Activated effector memory CD4-positive, alpha-beta T cell treated with Interleukin-2 at 50 U/mL for 16 hours (primary cell): ENCODE measurements around the gene GIGYF1.

Experiments
- DNase-seq: peaks from one replicate; pipeline ENCODE4 v3.0.0-alpha.2; 2020

Gene GIGYF1

GRCh38 chr7:100683659-100684533, 10.2 kb downstream of the GIGYF1 start:
- no peak for DNase-seq

GRCh38 chr7:100682991-100683658, 10.9 kb downstream of the GIGYF1 start:
- DNase-seq = no peak

GRCh38 chr7:100682228-100682741, 11.8 kb downstream of the GIGYF1 start:
- DNase-seq = no peak

GRCh38 chr7:100681491-100682227, 12.4 kb downstream of the GIGYF1 start:
- DNase-seq = no peak

- no peak for DNase-seq
These were observed 13.3 kb downstream of the GIGYF1 start for GRCh38 chr7:100680576-100681271.

- no peak for DNase-seq
These were observed 14.0 kb downstream of the GIGYF1 start for GRCh38 chr7:100679927-100680575.

DNA sequence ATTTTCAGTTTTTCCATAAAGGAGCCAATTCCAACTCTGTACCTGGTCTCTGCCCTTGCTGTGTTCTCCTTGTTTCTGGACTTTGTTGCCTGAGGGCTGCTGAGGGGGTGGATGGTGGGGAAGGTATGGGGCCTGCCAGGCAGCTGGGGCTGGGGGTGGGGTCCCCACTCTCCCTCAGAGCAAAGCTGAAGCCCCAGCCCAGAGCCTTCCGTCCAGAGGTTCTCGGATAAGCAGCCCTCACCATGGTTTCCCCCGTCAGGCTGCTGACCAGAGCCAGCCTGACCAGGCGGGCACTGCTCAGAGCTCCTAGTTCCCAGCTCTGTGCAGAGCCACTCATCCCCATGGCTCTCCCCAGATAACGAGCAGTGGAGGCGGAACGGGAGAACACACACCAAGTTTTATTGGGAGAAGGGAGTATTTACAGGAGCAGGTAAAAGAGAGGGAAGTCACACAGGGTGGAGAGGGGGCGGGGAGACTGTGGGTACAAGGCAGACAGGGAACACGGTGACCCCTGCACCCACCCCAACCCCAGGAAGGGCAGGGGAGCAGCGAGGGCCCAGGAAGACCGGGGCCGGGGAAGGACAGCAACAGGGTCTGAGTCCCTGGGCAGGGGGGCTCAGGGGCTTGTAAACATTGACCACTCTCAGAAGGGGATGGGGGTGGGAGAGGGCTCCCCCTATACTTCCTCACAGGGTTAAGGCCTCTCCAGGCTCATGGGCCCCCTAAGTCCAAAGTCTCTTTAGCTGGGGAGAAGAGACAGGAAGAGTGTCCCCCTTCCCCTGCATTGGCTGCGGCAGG, 14.7 kb downstream of the GIGYF1 start:
- DNase-seq = no peak

- DNase-seq = no peak
These were observed 15.6 kb downstream of the GIGYF1 start for GRCh38 chr7:100678291-100678984.

DNA sequence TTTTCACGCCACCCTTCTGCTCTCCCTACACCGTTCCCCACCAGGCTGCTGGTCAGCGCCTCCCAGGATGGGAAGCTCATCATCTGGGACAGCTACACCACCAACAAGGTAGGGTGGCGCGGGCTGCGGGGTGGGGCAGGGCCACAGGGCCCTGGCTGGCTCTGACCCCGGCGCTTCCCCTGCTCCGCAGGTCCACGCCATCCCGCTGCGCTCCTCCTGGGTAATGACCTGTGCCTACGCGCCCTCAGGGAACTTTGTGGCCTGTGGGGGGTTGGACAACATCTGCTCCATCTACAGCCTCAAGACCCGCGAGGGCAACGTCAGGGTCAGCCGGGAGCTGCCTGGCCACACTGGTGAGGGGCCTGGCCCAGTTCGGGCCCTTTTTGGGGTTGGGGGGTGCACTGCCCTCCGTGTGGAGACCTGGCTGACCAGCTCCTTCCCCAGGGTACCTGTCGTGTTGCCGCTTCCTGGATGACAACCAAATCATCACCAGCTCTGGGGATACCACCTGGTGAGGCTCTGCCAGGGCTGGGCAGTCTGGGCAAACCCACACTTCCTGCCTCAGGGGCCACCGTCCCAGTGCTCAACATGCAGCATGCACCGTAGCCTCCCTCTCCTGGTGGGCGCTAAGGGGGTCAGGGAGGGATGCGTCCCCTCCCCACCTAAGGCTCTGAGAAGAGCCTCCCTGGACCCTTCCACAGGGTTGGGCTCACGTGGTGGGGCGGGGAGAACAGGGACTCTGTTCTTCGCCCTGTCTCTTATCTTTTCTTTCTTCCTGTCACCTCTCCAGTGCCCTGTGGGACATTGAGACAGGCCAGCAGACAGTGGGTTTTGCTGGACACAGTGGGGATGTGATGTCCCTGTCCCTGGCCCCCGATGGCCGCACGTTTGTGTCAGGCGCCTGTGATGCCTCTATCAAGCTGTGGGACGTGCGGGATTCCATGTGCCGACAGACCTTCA, 16.5 kb downstream of the GIGYF1 start:
- no peak for DNase-seq

DNA sequence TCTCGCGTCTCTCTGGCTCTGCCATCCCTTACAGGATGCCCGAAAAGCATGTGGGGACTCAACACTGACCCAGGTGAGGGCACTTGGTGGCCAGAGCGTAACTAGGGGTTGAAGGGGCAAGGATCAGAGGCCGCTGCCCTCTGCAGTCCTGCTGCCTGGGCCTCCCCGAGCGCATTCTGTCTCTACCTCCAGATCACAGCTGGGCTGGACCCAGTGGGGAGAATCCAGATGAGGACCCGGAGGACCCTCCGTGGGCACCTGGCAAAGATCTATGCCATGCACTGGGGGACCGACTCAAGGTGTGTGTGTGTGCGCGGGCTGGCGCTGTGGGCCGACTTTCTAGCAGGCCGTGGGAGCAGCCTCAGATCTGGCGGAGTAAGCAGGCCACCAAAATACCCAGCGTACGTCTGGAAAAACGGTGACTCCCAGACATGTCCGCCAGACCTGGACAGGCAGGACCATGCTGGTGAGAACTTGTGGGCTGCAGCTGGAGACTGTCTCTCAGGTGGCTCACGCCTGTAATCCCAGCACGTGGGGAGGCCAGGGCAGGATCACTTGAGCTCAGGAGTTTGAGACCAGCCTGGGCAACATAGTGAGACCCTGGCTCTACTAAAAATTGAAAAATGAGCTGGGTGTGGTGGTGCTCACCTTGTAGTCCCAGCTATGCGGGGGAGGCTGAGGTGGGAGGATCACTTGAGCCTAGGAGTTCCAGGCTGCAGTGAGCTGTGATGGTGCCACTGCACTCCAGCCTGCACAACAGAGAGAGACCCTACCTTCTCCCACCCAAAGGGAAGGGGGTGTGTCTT, 17.3 kb downstream of the GIGYF1 start:
- DNase-seq = no peak

- DNase-seq = peak; percentile 84
These were observed 18.3 kb downstream of the GIGYF1 start for GRCh38 chr7:100675581-100676350.

DNA sequence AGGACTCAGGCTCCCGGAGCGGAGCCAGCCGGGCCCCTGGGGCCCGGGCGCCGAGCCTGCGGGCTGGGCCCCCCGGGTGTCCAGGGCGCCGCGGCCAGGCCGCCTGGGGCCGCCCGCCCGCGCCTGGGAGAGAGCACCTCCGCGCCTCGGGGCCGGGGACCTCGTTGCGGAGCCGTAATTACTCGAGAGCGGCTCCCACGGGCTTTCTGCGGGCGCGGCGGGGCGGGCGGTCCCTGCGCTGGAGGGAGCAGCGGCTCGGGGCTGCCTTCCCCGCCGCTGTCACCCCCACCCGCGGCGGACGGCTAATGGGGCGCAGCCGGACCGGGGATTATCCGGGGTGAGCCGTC, 19.0 kb downstream of the GIGYF1 start:
- peak; percentile 29 for DNase-seq

DNA sequence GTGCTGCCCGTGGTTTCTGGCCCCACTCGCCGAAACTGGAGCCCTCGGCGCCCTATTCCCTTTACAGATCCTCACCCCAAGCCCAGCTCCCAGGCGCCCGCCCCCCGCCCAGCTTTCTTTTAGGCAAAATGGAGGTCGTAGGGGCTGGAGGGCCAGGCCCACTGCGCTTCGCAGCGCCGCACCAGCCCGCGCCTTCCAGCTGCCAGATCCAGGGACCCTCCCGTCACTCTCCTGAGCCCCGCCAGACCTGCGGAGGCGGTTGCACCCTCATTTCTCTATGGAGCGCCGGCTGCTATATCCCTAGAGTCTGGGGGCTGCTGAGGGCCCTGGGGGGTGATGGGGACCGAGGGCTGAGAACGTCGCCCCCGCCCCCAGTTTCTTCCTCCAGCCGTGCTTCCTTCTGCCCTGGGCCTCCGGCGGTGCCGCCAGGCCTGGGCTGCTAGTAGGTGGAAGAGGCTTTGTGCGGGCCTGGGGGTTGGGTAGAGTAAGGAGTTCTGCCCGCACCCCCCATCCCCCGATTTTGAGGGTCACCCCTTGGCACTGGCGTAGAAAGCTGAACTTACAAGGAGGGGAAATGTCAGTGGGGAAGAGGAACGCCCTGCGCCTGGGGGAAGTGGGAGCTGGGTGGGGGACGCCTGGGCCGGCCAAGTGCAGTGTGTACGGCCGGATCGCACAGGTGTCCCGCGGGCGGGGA, 19.5 kb downstream of the GIGYF1 start:
- peak; percentile 32 for DNase-seq

- DNase-seq = peak; percentile 37
These were observed 20.1 kb downstream of the GIGYF1 start for GRCh38 chr7:100673942-100674410.

DNA sequence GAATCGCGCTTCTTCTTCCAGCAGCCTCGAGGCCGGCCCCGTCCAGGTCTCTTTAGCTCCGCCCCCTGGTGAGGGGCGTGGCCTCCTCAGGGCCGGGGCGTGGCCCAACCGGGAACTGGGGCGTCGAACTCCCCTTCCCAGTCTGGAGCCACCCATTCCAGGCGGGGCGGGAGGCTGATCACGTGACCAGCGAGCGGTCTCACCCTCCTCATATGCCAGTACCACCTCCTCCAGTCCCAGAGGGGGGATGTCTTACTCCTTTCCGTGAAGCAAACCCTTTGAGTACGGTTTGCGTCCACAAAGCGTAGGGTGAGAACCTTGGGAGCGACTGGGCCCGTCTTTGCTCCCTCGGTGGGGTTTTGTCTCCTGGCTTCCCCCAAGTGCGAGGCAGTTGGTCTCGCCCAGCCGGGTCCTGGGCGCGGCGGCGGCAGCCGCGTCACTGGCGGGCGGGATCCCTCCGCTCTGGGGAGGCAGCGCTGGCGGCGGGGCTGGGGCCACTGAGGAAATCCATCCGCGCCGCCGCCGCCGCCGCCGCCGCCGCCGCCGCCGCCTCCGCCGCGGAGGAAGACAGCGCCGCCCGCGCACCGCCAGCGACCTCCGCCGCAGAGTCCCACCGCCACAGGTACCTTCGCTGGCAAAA, 20.6 kb downstream of the GIGYF1 start, which contains the start of gene GNB2:
Gene GNB2 (plus strand): TSS at position 439 of the 640 bp plus-strand sequence. CDS start 2,526 bp downstream, outside the sequence.
- DNase-seq = peak; percentile 98
